Measurements from ENCODE around the gene ZSWIM6.

ZSWIM6 gene

GRCh38 chr5:61496446-61496845, 164.4 kb downstream of the ZSWIM6 start:
- no peak for DNase-seq

GRCh38 chr5:61496860-61497259, 164.8 kb downstream of the ZSWIM6 start:
- no peak for DNase-seq

- no peak for DNase-seq
These were observed 166.1 kb downstream of the ZSWIM6 start for GRCh38 chr5:61498121-61498520.

GRCh38 chr5:61501971-61502370, 169.9 kb downstream of the ZSWIM6 start:
- DNase-seq = no peak

- DNase-seq = no peak
These were observed 172.2 kb downstream of the ZSWIM6 start for GRCh38 chr5:61504143-61504770.

GRCh38 chr5:61505281-61505680, 173.2 kb downstream of the ZSWIM6 start:
- no peak for DNase-seq

- DNase-seq = no peak
These were observed 175.2 kb downstream of the ZSWIM6 start for GRCh38 chr5:61507232-61507631.

GRCh38 chr5:61516946-61517345, 184.9 kb downstream of the ZSWIM6 start:
- no peak for DNase-seq

GRCh38 chr5:61519728-61520277, 187.7 kb downstream of the ZSWIM6 start:
- DNase-seq = no peak

- DNase-seq = no peak
These were observed 191.0 kb downstream of the ZSWIM6 start for GRCh38 chr5:61523073-61523472.

GRCh38 chr5:61523997-61524396, 191.9 kb downstream of the ZSWIM6 start:
- DNase-seq = no peak

GRCh38 chr5:61525512-61526206, 193.6 kb downstream of the ZSWIM6 start:
- no peak for DNase-seq

- no peak for DNase-seq
These were observed 194.1 kb downstream of the ZSWIM6 start for GRCh38 chr5:61526207-61526519.

- DNase-seq = no peak
These were observed 200.9 kb downstream of the ZSWIM6 start for GRCh38 chr5:61532983-61533382.

GRCh38 chr5:61534481-61535267, 202.6 kb downstream of the ZSWIM6 start:
- DNase-seq = no peak

GRCh38 chr5:61535828-61536227, 203.8 kb downstream of the ZSWIM6 start:
- no peak for DNase-seq

GRCh38 chr5:61536922-61537321, 204.9 kb downstream of the ZSWIM6 start:
- no peak for DNase-seq

GRCh38 chr5:61538722-61539501, 206.9 kb downstream of the ZSWIM6 start:
- DNase-seq = no peak

GRCh38 chr5:61549530-61549929, 217.5 kb downstream of the ZSWIM6 start:
- DNase-seq = no peak

- no peak for DNase-seq
These were observed 219.7 kb downstream of the ZSWIM6 start for GRCh38 chr5:61551637-61552313.

- no peak for DNase-seq
These were observed 227.1 kb downstream of the ZSWIM6 start for GRCh38 chr5:61559146-61559545.

- no peak for DNase-seq
These were observed 227.7 kb downstream of the ZSWIM6 start for GRCh38 chr5:61559722-61560121.
